OCI-LY7 (cell line): ENCODE data around the gene IFT27. TPM values are rescaled to one million over a fixed set of nuclear protein-coding genes. Genes with fewer than 3 reads are reported as not detected.
"Not testable (repeated sequence)": the region's sequence is repeated elsewhere in the genome, so short reads cannot be mapped to it uniquely, and the experiment has no call there.

Experiments used
- BruUV-seq: library from RNA; stranded (reverse); fragments of 400-500 nt; replicated peaks from 2 replicates; lab custom pipeline; 2021; lab: Mats Ljungman, UMichigan
- CTCF ChIA-PET: fragments of 300-600 bp; sonication (Branson Sonifier 250); formaldehyde crosslinking; loops from one replicate; lab custom pipeline; 2022; ENCODE audit warnings: antibody characterized with exemption; ENCODE audit not compliant: unreplicated experiment; lab: Charles Lee
- POLR2A ChIA-PET: fragments of 300-600 bp; sonication (Branson Sonifier 250); formaldehyde crosslinking; loops from one replicate; lab custom pipeline; 2022; ENCODE audit warnings: antibody characterized with exemption; lab: Charles Lee
- DNase-seq: peaks from one replicate; pipeline ENCODE4 v3.0.0-alpha.2; 2015; ENCODE audit warnings: low spot score
- H2AFZ ChIP-seq: fragments of 200-600 bp; sonication (generic), shearing (Covaris generic); 2 replicates; pipeline ENCODE4 v1.6.1; 2014; ENCODE audit warnings: mild to moderate bottlenecking, antibody characterized with exemption, low read length, moderate library complexity
- H3K27ac ChIP-seq: fragments of 200-600 bp; sonication (generic); 2 replicates; pipeline ENCODE4 v1.5.1; 2014; ENCODE audit warnings: mixed run types, low read depth, mild to moderate bottlenecking, moderate library complexity, low read length, inconsistent platforms; ENCODE audit not compliant: poor library complexity, severe bottlenecking
- H3K36me3 ChIP-seq: fragments of 200-600 bp; sonication (generic); 2 replicates; pipeline ENCODE4 v1.6.1; 2014; ENCODE audit warnings: mild to moderate bottlenecking, antibody characterized with exemption, low read length, moderate library complexity, mixed read lengths; ENCODE audit not compliant: insufficient read depth
- H3K4me1 ChIP-seq: fragments of 200-600 bp; sonication (generic); 2 replicates; pipeline ENCODE4 v1.5.1; 2014; ENCODE audit warnings: mild to moderate bottlenecking, low read length; ENCODE audit not compliant: insufficient read depth, poor library complexity, severe bottlenecking
- H3K4me2 ChIP-seq: fragments of 200-600 bp; sonication (generic); 2 replicates; pipeline ENCODE4 v1.6.1; 2014; ENCODE audit warnings: mild to moderate bottlenecking, low read length
- H3K4me3 ChIP-seq: fragments of 200-600 bp; sonication (generic); 2 replicates; pipeline ENCODE4 v1.5.1; 2014; ENCODE audit warnings: mild to moderate bottlenecking, low read depth, low read length; ENCODE audit not compliant: poor library complexity, severe bottlenecking
- H3K79me2 ChIP-seq: fragments of 200-600 bp; sonication (generic); 2 replicates; pipeline ENCODE4 v1.6.1; 2016; ENCODE audit warnings: low read depth, mild to moderate bottlenecking, low read length, moderate library complexity, mixed read lengths; ENCODE audit not compliant: insufficient read depth
- H3K9me2 ChIP-seq: fragments of 200-600 bp; sonication (generic); 2 replicates; pipeline ENCODE4 v1.6.1; 2016; ENCODE audit warnings: mild to moderate bottlenecking, low read length, mixed read lengths; ENCODE audit not compliant: insufficient read depth
- H3K9me3 ChIP-seq: fragments of 200-600 bp; sonication (generic); 2 replicates; pipeline ENCODE4 v1.6.1; 2014; ENCODE audit warnings: mild to moderate bottlenecking, mixed run types, low read length, mixed read lengths
- H4K20me1 ChIP-seq: fragments of 200-600 bp; sonication (generic); 2 replicates; pipeline ENCODE4 v1.6.1; 2014; ENCODE audit warnings: mild to moderate bottlenecking, antibody characterized with exemption, low read length, moderate library complexity, mixed read lengths; ENCODE audit not compliant: insufficient read depth
- EZH2phosphoT487 ChIP-seq: fragments of 200-600 bp; sonication (generic); IDR thresholded peaks from 2 replicates; pipeline ENCODE4 v1.6.1; 2018; ENCODE audit warnings: low read depth, borderline replicate concordance, mild to moderate bottlenecking, mixed run types, antibody characterized with exemption, low read length, moderate library complexity, mixed read lengths
- intact Hi-C: fragments of 100-400 bp; cut with micrococcal nuclease; formaldehyde crosslinking; loops from one replicate; pipeline ENCODE4 v1.10.0; 2022; ENCODE audit not compliant: unreplicated experiment
- total RNA-seq, 2 experiments: library from RNA; depleted of rRNA in 1 of 2; stranded (reverse); fragments of >200 nt in 1 of 2; shearing (Covaris generic) in 1 of 2; gene quantifications; 2 replicates each; pipeline ENCODE4 v1.2.3, GENCODE V29; 2014 to 2022
- TF ChIP-seq, protein P1 (sequence below): fragments of 200-600 bp; sonication (generic); conservative IDR thresholded peaks from 2 replicates; pipeline ENCODE4 v1.5.1; 2014; ENCODE audit warnings: mild to moderate bottlenecking, antibody characterized with exemption, low read length, moderate library complexity, mixed read lengths

IFT27 gene
- total RNA-seq, 2 experiments from 2014 or later: 18.3 to 50.0 TPM

DNA sequence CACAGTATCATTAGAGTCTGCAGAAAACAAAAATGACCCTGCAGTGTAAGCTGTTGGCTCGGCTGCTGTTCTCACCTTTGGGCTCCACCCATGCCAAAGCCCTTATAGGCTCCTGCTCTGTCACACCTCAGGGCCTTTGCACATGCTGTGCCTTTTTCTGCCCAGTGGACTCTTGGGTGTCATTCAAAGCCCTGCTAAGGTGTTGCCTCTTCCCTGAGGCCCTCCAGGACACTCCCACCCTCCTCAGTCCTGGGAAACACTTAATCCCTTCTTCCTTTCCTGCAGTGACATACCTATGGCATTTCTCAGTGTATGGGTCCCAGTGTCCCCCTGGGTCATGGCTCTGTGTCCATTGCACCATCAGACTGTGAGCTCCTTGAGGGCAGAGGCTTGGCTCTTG is 43.3 kb downstream of the IFT27 start:
- H3K4me1 ChIP-seq: no peaks in the 10 kb centered on the region
- H3K79me2 ChIP-seq: no peaks in the 10 kb centered on the region
- POLR2A ChIA-PET: no interaction called here
- intact Hi-C loops: no loop called here
- no peak overlapping the region for H3K4me2 ChIP-seq
- no peak overlapping the region for H3K27ac ChIP-seq
- H4K20me1 ChIP-seq: no peaks in the 10 kb centered on the region
- BruUV-seq: no TSS peak
- H2AFZ ChIP-seq: no peak overlapping the region
- no peak for DNase-seq
- TF ChIP-seq EZH2phosphoT487: no peak
- TF ChIP-seq, protein P1, sequence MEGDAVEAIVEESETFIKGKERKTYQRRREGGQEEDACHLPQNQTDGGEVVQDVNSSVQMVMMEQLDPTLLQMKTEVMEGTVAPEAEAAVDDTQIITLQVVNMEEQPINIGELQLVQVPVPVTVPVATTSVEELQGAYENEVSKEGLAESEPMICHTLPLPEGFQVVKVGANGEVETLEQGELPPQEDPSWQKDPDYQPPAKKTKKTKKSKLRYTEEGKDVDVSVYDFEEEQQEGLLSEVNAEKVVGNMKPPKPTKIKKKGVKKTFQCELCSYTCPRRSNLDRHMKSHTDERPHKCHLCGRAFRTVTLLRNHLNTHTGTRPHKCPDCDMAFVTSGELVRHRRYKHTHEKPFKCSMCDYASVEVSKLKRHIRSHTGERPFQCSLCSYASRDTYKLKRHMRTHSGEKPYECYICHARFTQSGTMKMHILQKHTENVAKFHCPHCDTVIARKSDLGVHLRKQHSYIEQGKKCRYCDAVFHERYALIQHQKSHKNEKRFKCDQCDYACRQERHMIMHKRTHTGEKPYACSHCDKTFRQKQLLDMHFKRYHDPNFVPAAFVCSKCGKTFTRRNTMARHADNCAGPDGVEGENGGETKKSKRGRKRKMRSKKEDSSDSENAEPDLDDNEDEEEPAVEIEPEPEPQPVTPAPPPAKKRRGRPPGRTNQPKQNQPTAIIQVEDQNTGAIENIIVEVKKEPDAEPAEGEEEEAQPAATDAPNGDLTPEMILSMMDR: no peak
- CTCF ChIA-PET: no interaction called here
- H3K9me2 ChIP-seq: no peaks in the 10 kb centered on the region
- no peak overlapping the region for H3K4me3 ChIP-seq
- H3K9me3 ChIP-seq: no peaks in the 10 kb centered on the region
- no peaks in the 10 kb centered on the region for H3K36me3 ChIP-seq

DNA sequence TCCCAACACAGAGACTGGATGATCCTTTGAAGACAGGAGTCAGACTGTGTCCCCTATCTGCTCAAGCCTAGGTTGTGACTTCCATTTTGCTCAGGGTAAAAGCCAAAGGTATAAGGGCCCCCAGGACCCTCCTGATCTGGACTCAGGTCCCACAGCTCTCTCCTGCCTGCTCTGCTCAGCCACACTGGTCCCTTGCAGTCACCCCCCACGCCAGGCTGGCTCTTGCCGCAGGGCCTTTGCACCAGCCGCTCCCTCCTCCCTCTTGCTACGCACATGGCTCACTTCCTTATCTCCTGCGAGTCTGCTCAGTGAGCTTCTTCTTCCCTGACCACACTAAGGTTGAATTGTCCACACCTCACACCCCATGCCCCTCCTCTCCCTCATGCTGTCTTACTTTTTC is 44.0 kb downstream of the IFT27 start:
- H3K4me3 ChIP-seq: no peak overlapping the region
- no peaks in the 10 kb centered on the region for H3K9me2 ChIP-seq
- intact Hi-C loops: no loop called here
- DNase-seq: no peak
- H3K9me3 ChIP-seq: no peaks in the 10 kb centered on the region
- H3K79me2 ChIP-seq: no peaks in the 10 kb centered on the region
- no peak overlapping the region for H3K4me2 ChIP-seq
- no peaks in the 10 kb centered on the region for H3K4me1 ChIP-seq
- BruUV-seq: no TSS peak
- H3K36me3 ChIP-seq: no peaks in the 10 kb centered on the region
- no peak overlapping the region for H2AFZ ChIP-seq
- CTCF ChIA-PET: no interaction called here
- POLR2A ChIA-PET: no interaction called here
- H4K20me1 ChIP-seq: no peaks in the 10 kb centered on the region
- TF ChIP-seq, protein P1: no peak
- TF ChIP-seq EZH2phosphoT487: no peak
- H3K27ac ChIP-seq: no peak overlapping the region

DNA sequence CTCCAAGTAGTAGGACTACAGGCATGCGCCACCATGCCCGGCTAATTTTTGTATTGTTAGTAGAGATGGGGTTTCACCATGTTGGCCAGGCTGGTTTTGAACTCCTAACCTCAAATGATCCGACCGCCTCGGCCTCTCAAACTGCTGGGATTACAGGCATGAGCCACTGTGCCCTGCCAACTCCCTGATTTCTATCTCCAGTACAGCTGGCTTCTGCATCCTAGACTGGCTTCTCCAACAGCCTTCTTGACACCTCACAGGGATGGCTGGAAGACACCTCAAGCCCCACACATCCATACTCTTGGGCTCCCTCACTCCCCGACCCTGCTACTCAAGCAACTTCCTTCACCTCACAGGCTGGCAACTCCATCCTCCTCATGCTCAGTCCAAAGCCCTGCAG is 44.6 kb downstream of the IFT27 start:
- H3K4me1 ChIP-seq, BruUV-seq, H3K9me3 ChIP-seq, intact Hi-C loops, H4K20me1 ChIP-seq, CTCF ChIA-PET, H2AFZ ChIP-seq, H3K27ac ChIP-seq, H3K4me3 ChIP-seq, H3K4me2 ChIP-seq, H3K9me2 ChIP-seq, DNase-seq, H3K36me3 ChIP-seq, POLR2A ChIA-PET, H3K79me2 ChIP-seq: not testable (repeated sequence)
